Hepatocyte (in vitro differentiated cells): Measurements from ENCODE around the gene FLII.

Experiments used
- EZH2 ChIP-seq: fragments of 200-600 bp; sonication (generic); IDR thresholded peaks from 2 replicates; pipeline ENCODE4 v1.6.1; 2016; ENCODE audit warnings: antibody characterized with exemption, mild to moderate bottlenecking, borderline replicate concordance
- EZH2phosphoT487 ChIP-seq: fragments of 200-600 bp; sonication (generic); IDR thresholded peaks from one replicate; pipeline ENCODE4 v1.6.1; 2018; ENCODE audit warnings: antibody characterized with exemption, mild to moderate bottlenecking, low read depth, moderate library complexity; ENCODE audit not compliant: unreplicated experiment, severe bottlenecking
- TF ChIP-seq, protein P1 (sequence below): fragments of 200-600 bp; sonication (generic); IDR thresholded peaks from 2 replicates; pipeline ENCODE4 v1.5.1; 2016; ENCODE audit warnings: antibody characterized with exemption, mild to moderate bottlenecking; ENCODE audit not compliant: poor library complexity

DNA sequence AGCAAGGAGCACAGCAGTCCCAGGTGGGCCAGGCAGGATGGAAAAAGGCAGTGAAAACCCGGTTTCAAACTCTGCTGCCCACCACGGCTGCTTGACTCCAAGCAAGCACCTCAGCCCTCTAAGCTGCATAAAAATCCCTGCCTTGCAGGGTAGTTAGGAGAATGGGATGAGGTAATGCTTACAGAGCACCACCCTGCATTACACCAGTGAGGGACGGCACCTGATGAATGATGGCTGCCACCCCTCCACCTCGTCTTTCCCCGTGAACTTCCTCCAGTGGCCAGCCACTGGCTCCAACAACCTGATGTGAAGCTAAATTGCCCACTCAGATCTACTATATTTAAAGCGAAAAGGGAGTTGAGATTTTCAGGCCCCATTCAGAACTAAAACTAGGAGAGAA is 23.2 kb upstream of the FLII start:
- TF ChIP-seq, protein P1, sequence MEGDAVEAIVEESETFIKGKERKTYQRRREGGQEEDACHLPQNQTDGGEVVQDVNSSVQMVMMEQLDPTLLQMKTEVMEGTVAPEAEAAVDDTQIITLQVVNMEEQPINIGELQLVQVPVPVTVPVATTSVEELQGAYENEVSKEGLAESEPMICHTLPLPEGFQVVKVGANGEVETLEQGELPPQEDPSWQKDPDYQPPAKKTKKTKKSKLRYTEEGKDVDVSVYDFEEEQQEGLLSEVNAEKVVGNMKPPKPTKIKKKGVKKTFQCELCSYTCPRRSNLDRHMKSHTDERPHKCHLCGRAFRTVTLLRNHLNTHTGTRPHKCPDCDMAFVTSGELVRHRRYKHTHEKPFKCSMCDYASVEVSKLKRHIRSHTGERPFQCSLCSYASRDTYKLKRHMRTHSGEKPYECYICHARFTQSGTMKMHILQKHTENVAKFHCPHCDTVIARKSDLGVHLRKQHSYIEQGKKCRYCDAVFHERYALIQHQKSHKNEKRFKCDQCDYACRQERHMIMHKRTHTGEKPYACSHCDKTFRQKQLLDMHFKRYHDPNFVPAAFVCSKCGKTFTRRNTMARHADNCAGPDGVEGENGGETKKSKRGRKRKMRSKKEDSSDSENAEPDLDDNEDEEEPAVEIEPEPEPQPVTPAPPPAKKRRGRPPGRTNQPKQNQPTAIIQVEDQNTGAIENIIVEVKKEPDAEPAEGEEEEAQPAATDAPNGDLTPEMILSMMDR: no peak
- TF ChIP-seq EZH2 (no peak), EZH2phosphoT487 (no peak)
